Measurements from ENCODE around the gene PNPLA8.

DNA sequence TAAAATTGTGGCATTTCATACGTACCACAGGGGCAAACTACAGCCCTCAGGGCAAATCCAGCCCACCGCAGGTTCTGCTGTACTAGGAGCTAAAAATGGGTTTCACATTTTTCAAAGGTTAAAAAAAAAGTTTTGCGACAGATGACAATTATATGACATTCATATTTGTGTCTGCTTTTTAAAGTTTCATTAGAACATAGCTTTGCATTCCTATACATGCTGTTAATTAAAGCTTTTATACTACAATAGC is 758 bp upstream of the PNPLA8 start:
- no peak for TF ChIP-seq EZH2 (IDR thresholded peaks at IDR 0.05; ENCODE audit: borderline replicate concordance, low read depth, low read length, poor library complexity, severe bottlenecking)
- TF ChIP-seq, protein P1, sequence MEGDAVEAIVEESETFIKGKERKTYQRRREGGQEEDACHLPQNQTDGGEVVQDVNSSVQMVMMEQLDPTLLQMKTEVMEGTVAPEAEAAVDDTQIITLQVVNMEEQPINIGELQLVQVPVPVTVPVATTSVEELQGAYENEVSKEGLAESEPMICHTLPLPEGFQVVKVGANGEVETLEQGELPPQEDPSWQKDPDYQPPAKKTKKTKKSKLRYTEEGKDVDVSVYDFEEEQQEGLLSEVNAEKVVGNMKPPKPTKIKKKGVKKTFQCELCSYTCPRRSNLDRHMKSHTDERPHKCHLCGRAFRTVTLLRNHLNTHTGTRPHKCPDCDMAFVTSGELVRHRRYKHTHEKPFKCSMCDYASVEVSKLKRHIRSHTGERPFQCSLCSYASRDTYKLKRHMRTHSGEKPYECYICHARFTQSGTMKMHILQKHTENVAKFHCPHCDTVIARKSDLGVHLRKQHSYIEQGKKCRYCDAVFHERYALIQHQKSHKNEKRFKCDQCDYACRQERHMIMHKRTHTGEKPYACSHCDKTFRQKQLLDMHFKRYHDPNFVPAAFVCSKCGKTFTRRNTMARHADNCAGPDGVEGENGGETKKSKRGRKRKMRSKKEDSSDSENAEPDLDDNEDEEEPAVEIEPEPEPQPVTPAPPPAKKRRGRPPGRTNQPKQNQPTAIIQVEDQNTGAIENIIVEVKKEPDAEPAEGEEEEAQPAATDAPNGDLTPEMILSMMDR (conservative IDR thresholded peaks at IDR 0.05; ENCODE audit: low read depth, low read length) = no peak

Measured in A673 (cell line).